ENCODE data around the gene TAOK3.

Gene TAOK3

DNA sequence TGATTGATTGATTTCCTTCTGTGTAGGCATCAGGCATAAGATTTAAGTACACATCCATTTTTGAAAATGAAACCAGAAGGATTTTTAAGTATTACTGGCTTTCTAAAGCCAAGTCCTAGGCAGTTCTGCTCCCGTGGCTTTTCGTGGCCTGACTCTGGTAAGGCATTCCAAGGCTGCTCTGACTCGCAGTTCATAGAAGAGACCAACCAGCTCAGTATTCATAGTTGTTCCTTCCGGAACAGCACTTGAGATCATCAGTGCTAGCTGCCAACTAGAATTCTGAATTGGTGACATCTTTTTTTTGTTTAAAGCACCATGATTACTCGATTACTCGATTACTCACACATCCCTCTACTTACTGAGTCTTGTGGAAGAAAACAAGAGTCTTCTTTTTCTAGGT is 29.5 kb upstream of the TAOK3 start:
- DNase-seq (ENCODE audit: low read depth), result no peak
- no peak for TF ChIP-seq CTCF (IDR thresholded peaks at IDR 0.05; ENCODE audit: control insufficient read depth, extremely low read depth, insufficient read depth)

GRCh38 chr12:118398940-118399339 is 26.2 kb upstream of the TAOK3 start:
- H3K4me3 ChIP-seq (ENCODE audit: low read depth, low read length), result no peak overlapping the region
- no peak for DNase-seq (ENCODE audit: low read depth)
- no peak for TF ChIP-seq CTCF (IDR thresholded peaks at IDR 0.05; ENCODE audit: control insufficient read depth, extremely low read depth, insufficient read depth)

More for the DNA sequence above, 29.5 kb upstream of the TAOK3 start:
- H3K4me3 ChIP-seq (ENCODE audit: low read depth, low read length), result no peak overlapping the region

- TF ChIP-seq CTCF (IDR thresholded peaks at IDR 0.05; ENCODE audit: control insufficient read depth, extremely low read depth, insufficient read depth), result no peak
- no peak overlapping the region for H3K4me3 ChIP-seq (ENCODE audit: low read depth, low read length)
- DNase-seq (ENCODE audit: low read depth), result no peak
Measured at GRCh38 chr12:118398524-118398923, 25.8 kb upstream of the TAOK3 start.

- TF ChIP-seq CTCF (IDR thresholded peaks at IDR 0.05; ENCODE audit: control insufficient read depth, extremely low read depth, insufficient read depth), result no peak
- H3K4me3 ChIP-seq (ENCODE audit: low read depth, low read length), result no peak overlapping the region
- no peak for DNase-seq (ENCODE audit: low read depth)
Measured at GRCh38 chr12:118397708-118398440, 25.2 kb upstream of the TAOK3 start.

DNA sequence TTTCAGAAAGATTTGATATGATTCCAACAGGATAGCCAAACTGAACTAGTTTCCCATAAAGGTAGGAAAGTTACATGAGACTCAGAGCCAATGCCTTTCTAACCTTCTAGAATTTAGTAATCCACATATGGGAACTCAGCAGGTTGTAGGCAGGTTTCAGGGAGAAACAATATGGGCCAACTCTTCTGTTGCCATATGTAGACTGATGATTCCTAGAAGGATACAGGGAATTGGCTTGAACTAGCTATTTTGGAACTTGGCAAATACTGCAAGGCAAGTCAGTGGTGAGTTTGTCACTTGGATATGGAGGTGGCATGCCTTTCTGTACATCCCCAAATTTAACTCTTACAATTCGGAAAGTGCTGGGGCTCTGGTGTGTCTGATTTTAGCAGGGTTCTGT is 19.1 kb upstream of the TAOK3 start:
- no peak for DNase-seq (ENCODE audit: low read depth)
- no peak overlapping the region for H3K4me3 ChIP-seq (ENCODE audit: low read depth, low read length)
- no peak for TF ChIP-seq CTCF (IDR thresholded peaks at IDR 0.05; ENCODE audit: control insufficient read depth, extremely low read depth, insufficient read depth)

GRCh38 chr12:118391424-118391823 is 18.7 kb upstream of the TAOK3 start:
- H3K4me3 ChIP-seq (ENCODE audit: low read depth, low read length), result no peak overlapping the region
- no peak for DNase-seq (ENCODE audit: low read depth)
- no peak for TF ChIP-seq CTCF (IDR thresholded peaks at IDR 0.05; ENCODE audit: control insufficient read depth, extremely low read depth, insufficient read depth)
